HG03060 (cell line): Measurements from ENCODE around the gene G6PD.
A peak's percentile ranks its signal among the peaks of the same experiment; 100 is the strongest.
"Not testable (repeated sequence)": the region's sequence is repeated elsewhere in the genome, so short reads cannot be mapped to it uniquely, and the experiment has no call there.

Experiments used
- ATAC-seq: cut with Tn5 transposase; IDR thresholded peaks from one replicate; pipeline ENCODE4 v1.9.1; 2021; ENCODE audit warnings: low read depth, moderate number of reproducible peaks; ENCODE audit not compliant: unreplicated experiment

G6PD gene

GRCh38 chrX:154546354-154547244, at the start of gene G6PD:
Gene G6PD, minus strand, starts transcription at chrX:154546846. Its CDS starts 691 bp downstream, at chrX:154546155.
- peak; percentile 17 for ATAC-seq

DNA sequence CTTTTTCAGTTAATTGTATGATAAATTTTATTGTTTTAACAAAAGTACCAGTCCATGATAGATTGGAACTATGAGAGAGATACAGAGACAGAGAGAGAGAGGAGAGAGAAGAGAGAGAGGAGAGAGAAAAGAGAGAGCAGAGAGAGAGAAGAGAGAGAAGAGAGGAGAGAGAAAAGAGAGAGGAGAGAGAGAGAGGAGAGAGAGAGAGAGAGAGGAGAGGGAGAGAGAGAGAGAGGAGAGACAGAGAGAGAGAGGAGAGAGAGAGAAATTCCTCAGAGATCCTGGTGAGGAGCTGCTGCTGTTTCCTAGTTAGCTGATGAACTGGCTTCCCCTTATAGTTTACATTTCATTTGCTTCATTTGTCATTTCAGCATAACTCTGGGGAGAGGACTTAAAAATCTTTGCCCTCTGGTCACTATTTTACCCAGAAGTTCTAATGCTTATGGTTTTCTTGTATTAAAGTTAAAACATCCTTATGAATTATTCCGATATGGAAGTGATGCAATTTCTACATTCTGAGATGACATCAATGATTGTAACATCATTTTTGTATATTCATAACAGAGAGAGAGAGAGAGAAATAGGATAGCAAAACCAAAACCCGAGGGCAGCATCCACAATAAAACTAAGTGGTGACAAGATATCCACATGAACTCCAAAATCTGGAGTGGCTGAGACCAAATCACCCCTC, 49.1 kb upstream of the G6PD start:
- no peak for ATAC-seq

GRCh38 chrX:154594491-154594890, 47.8 kb upstream of the G6PD start:
- no peak for ATAC-seq

- ATAC-seq, result no peak
These were observed 46.6 kb upstream of the G6PD start for GRCh38 chrX:154593201-154593600.

GRCh38 chrX:154592505-154592904, 45.9 kb upstream of the G6PD start:
- no peak for ATAC-seq

- ATAC-seq, result not testable (repeated sequence)
These were observed 43.8 kb upstream of the G6PD start for GRCh38 chrX:154590415-154590814.

DNA sequence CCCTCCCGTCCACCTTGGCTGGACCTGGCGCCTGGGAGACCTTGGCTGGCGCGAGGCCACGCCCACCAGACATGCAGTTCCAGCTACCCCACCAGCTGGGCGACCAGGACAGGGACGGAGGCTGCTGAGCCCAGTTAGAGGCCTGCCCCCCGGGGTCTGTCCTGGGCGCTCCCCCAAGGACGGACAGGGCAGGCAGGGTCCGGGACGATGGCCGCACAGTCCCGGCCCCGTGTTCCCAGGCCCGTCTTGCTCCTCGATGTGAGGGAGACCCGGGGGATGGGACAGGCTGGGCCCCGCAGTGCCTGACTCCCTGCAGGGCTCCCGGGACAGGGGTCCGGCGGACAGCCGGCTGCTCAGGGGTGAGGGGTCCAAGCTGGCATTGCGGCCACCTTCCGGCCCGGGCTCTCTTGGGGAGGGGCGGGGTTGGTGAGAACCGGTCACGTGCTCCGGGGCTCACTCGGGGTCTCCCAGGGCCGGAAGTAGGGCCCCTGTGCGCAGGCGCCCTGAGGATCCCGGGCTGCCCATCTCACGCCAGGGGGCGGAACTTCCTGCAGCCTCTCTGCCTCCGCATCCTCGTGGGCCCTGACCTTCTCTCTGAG, 38.0 kb upstream of the G6PD start, which contains the start of gene CTAG1A:
TSS of gene CTAG1A (plus strand) at position 549 of the 599 bp plus-strand sequence. CDS start 74 bp downstream, outside the sequence.
- not testable (repeated sequence) for ATAC-seq

DNA sequence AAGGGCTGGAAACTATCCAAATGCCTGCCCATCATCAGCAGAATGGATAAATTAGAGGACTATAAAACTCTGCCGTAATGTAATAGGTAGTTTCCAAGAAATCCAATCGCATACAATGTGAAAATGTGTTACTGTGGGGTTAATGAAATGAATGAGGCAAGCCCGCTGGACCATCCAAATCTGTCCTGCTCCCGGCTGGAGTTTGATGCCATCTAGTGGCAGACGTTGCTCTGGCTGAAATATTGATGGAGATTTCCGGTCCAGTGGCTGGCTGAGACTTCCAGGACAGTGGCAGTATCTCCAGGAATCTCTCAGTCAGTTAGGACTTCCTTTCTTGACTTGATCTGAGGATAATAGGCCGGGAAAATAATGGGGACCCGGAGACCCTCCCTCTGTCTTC, 36.3 kb upstream of the G6PD start:
- not testable (repeated sequence) for ATAC-seq

- ATAC-seq, result not testable (repeated sequence)
These were observed 28.4 kb upstream of the G6PD start for GRCh38 chrX:154575076-154575475.

DNA sequence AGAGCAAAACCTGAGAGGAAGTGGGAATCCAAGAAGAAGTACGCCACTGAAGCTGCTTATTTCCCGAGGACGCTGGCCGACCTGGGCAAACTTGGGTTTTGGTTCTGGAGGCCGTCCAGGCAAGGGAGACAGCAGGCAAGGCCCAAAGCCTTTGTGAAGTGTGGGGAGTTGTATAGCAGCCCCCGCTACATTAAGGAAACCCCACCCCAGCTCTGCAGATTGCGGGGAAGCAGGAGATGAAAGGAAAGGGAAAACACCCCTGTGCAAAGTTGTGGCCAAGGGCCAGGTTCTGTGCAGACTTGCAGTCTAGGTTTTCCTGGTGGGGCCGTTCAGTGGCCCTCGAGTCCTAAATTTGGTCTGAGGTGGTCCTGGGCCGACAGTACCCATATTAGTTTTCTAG, 26.4 kb upstream of the G6PD start:
- ATAC-seq, result not testable (repeated sequence)

DNA sequence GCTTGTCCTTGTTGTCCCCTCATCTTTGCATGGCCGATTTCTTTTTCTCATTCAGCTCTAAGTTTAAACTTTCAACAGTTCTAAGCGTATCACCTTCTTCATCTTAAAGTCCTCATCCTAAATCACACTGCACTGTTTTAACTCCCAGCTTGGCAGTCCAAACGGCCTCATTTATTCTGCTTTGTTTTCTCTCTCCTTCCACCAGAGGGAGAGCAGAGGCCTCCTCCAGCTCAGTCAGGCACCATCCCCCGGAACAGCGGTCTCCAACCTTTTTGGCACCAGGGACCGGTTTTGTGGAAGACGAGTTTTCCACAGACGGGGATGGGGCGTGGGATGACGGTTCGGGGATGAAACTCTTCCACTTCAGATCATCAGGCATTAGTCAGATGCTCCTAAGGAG, 23.7 kb upstream of the G6PD start:
- not testable (repeated sequence) for ATAC-seq

DNA sequence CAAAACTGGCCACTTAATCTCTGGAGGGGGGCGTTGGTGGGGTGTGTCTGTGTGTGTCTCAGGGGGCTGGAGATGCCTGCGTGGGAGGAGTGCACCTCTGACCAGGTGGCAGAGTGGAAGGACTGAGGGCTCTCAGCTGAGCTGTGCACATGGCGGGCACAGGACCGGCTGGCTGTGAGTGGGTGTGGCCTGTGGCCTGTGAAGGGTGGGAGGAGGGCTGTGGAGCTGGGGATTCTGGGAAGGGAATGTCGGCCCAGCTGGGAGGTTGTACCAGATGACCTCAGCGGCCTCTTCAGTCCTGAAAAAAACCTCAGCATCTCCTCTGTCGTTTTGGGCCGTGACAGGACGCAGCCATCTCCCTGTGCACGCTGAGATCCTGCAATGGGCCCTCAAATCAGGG, 15.6 kb upstream of the G6PD start:
- ATAC-seq, result not testable (repeated sequence)

DNA sequence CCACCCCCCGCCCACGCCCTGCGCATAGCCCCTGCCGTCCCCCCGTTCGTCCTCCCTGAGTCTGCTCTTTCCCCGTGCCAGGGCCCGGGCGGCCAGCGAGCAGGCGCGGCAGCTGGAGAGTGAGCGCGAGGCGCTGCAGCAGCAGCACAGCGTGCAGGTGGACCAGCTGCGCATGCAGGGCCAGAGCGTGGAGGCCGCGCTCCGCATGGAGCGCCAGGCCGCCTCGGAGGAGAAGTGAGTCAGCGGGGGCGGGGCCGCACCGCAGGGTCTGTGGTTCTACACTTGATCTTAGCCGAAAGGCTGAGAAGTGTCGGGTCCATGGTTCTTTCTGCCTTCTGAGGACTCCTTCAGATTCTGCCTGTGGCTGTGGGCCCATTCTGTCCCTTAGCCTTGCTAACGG, 13.7 kb upstream of the G6PD start:
- not testable (repeated sequence) for ATAC-seq

DNA sequence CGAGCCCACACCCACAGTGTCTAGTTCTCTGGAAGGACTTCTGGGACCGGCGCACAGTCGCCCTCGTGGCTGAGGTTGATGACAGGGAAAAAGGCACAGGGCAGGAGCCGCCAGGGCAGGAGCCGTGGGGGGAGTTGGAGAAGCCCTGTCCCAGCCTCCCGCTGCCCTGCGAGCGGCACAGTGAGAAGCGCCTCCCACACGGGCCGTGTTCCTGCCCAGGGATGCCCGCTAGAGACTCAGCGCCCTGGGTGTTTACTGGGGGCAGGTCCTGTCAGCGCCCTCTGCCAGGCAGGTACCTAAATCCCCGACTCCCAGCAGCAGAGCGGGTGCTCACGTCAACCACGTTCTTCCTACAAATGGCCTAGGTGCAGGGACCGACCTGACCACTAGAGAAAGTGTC, 12.2 kb upstream of the G6PD start:
- ATAC-seq, result not testable (repeated sequence)

- ATAC-seq, result not testable (repeated sequence)
These were observed 11.5 kb upstream of the G6PD start for GRCh38 chrX:154558060-154558690.

DNA sequence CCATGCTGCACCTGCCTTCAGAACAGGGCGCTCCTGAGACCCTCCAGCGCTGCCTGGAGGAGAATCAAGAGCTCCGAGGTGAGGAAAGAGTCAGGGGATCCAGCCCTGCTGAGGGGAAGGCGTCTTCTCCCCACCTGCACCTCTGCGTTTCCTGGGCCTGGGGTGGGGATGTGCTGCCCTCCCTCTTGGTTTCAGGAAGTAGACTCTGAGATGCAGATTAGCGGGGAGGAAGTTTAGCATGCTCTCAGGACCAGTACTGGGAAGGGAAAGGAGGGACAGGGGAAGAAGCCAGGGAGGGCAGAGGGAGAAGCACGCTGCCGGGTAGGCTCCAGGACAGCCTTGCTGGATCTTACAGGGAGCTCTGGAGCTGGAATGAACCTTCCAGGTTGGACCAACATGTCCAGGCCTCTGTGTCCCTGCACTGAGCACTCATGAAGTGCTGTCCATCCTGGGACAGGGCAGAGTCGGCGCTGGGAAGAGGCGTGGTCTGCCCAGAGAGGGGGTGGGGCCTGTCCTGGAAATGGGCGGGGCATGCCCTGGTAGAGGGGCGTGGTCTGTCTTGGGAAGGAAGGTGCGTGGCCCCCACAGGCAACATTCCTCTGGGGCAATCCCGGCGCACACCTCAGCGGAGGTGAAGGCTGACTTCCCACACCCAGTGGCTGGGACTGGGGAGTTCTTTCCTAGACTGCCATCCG, 5.6 kb upstream of the G6PD start:
- not testable (repeated sequence) for ATAC-seq

- ATAC-seq, result no peak
These were observed 3.1 kb upstream of the G6PD start for GRCh38 chrX:154549766-154550165.

DNA sequence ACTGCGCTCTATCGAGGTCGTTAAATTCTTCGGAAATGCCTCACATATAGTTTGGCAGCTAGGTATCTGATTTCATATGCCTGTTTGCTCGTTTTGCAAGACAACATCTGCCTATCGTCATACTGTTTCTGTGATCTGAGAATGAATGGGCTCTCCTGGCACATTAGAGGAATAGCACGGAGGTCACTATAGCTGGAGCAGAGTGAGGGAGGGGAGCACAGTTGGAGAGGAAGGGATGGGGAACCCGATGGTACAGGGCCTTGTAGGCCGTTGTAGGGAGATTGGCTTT, 1.3 kb upstream of the G6PD start:
- no peak for ATAC-seq

GRCh38 chrX:154547245-154548027, 790 bp upstream of the G6PD start, which contains the start of gene IKBKG:
Gene IKBKG, plus strand, starts transcription at chrX:154547620. Its CDS starts 4,383 bp downstream, at chrX:154552003.
- ATAC-seq, result peak; percentile 40
